Spleen (tissue), 7 donors: Measurements from ENCODE around the gene DNAJB6.

ENCODE experiments used
- CTCF ChIP-seq, 11 experiments: fragments of 200-600 bp in 7 of 11; fragments of 450-650 bp in 4 of 11; sonication (generic) in 4 of 11; IDR thresholded peaks in 8 of 11; conservative IDR thresholded peaks in 3 of 11; 1 replicate in 7 of 11; 2 replicates in 4 of 11; pipeline versions ENCODE4 v1.4.0 to v1.8.0; 2016 to 2021; ENCODE audit warnings: antibody characterized with exemption in 11 of 11, inconsistent platforms in 4 of 11, mild to moderate bottlenecking in 1 of 11
- POLR2A ChIP-seq, 3 donors: fragments of 450-650 bp; IDR thresholded peaks; one replicate each; pipeline ENCODE4 v1.5.1; 2017; ENCODE audit warnings: antibody characterized with exemption in 3 of 3, mild to moderate bottlenecking in 1 of 3
- donor health status: DM: no; HTN: no; CAD: no; lungs with moderate emphysema.
- donor health status: DM: no; HTN: no; CAD: no.
- donor health status: DM: no; HTN: no; CAD: no.

- no peak for TF ChIP-seq CTCF (IDR thresholded peaks at IDR 0.05 in 8 of 11, conservative IDR thresholded peaks at IDR 0.05 in 3 of 11)
- no peak for TF ChIP-seq POLR2A (IDR thresholded peaks at IDR 0.05)
Measured at GRCh38 chr7:157446322-157446721, 109.5 kb downstream of the DNAJB6 start.
